GM18861 (cell line): Measurements from ENCODE around the gene ST14.

ENCODE experiments used
- ATAC-seq: cut with Tn5 transposase; IDR thresholded peaks from one replicate; pipeline ENCODE4 v1.9.1; 2021; ENCODE audit not compliant: unreplicated experiment

The ST14 gene

DNA sequence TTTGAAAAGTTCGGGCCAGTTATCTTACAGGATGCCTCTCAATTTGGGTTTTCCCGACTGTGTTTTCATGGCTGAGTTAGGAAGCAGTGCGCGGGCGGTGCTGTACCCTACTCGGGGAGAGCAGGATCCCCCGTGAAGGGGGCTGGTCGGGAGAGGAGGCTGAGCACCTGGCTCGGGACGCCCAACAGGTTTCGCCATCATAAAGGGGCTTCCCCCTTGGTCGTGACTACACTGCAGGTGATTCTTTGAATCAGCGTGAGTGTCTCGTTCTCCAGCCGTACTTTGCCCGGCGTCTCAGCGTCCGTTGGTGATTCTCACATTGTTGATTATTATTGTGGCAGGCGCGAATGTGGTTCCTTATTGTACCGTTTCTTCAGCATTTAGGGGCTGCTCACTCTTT, 46.6 kb downstream of the ST14 start:
- ATAC-seq = no peak

GRCh38 chr11:130208241-130209127, 48.9 kb downstream of the ST14 start:
- ATAC-seq = no peak

DNA sequence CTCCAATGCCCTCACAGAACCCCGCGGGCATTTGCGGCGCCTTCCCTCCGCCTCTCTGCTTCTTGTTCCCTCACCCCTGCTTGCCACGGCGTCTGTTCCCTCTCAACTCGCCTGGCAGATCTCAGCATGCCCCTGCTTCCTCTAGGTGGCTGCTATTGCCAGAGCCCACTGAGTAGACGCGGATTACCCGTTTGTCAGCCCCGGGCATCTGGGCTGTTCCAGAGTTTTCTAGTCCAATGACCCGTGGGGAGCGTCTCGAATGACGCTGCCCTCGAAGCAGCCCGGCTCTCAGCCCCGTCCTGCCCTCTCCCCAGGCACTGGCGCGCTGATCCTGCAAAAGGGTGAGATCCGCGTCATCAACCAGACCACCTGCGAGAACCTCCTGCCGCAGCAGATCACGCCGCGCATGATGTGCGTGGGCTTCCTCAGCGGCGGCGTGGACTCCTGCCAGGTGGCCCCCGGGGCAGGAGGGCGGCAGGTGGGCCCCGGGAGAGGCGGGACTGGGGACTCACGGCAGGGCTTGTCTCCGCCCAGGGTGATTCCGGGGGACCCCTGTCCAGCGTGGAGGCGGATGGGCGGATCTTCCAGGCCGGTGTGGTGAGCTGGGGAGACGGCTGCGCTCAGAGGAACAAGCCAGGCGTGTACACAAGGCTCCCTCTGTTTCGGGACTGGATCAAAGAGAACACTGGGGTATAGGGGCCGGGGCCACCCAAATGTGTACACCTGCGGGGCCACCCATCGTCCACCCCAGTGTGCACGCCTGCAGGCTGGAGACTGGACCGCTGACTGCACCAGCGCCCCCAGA, 49.7 kb downstream of the ST14 start:
- no peak for ATAC-seq

- ATAC-seq = no peak
These were observed 50.6 kb downstream of the ST14 start for GRCh38 chr11:130209954-130210854.

DNA sequence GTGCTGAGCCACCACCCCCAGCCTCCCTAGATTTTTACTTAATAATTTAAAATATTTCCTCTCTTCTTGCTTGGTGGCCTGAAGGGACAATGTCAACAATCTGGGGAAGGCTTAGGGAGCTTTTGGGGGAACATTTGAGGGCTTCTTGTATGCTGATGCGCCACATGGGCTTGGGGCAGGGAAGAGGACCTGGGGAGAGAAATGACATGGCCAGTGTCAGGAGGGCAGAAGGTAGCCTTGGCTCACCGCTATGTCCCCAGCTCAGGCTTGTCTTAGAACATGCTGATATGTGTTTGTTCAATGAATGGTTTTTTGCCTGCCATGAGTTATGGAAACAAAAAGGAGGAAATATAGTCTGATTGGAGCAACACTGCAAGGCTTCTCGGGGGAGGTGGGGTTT, 51.6 kb downstream of the ST14 start:
- no peak for ATAC-seq

- ATAC-seq = no peak
These were observed 52.3 kb downstream of the ST14 start for GRCh38 chr11:130211781-130212401.

DNA sequence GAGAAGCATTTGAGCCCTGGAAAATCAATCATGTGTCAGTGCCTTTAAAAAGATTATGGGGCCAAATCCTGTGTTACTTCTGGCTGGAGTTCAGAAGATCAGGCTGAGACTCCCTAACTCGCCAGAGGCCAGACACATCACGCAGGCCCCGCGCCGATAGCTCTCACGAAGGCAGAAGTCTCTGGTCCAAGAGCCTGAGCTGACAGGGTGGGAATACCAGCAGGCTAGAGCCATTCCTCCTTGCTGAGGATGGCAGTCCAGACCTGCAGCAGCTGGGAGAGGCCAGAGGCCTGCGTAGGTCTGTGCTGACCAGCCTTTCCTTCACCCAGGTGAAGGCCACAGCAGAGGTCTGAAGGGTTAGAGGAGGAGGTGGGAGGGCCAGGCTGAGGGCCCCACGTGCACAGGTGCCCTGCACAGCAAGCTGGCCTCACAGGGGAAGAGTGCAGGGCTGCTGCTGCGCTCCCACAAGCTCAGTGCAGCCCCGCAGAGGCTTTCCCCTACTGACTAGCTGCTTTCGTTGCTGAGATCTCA, 52.9 kb downstream of the ST14 start:
- ATAC-seq = no peak

DNA sequence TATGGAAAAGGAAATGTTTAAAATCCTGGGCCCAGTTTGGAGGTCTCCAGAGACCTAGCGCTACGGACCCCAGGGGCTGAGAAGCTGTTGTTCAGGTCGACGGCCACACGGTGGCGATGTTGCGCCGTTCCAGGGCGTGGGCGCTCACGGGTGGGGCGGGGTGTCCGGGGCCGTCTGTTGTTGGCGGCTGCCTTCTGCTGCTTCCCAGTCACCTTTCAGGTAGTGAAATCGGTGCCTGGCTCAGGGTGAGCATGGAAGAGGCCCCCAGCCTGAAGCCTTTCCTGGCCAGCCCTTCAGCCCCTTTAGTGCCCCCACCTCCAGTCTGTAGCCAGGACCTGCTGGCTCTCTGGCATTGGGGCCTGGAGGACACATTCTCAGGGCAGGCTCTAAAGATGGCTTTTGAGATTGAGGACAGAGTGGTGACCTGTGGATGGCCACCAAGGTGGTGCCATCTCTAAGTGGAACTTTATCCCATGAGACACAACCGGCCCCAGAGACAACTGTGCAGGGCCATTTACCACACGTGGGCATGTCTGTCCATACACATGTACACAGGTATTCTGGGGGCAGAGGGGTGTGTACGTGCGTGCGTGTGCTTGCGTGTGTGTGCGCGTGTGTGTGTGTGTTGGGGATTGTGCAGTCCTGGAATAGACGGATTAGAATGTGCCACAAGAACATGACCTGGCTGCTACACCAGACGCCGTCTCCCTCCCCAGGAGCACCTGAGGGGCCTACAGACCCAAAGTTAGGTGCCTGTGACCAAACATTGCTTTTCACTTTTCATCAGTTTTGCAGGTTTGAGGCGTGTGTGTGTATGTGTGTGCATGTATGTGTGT, 53.8 kb downstream of the ST14 start:
- ATAC-seq = peak; percentile 65

- no peak for ATAC-seq
These were observed 54.3 kb downstream of the ST14 start for GRCh38 chr11:130213979-130214281.

GRCh38 chr11:130214861-130215530, 55.4 kb downstream of the ST14 start:
- no peak for ATAC-seq

- no peak for ATAC-seq
These were observed 56.1 kb downstream of the ST14 start for GRCh38 chr11:130215531-130216220.

DNA sequence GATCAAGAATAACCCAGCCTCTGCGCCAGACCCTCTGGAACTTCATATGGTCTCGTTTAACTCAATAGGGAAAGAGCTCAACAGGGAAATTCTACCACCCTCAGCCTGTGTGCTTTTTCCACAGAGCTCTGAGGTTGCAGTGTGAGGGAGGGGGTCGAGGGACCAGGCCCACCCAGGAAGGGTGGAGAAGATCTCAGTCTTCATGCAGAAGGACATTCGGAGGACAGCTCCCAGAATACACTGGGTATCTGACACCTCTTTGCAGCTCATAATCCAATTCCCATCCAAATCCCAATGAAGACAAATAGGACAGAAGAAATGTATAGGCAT, 56.6 kb downstream of the ST14 start:
- ATAC-seq = no peak

- no peak for ATAC-seq
These were observed 57.1 kb downstream of the ST14 start for GRCh38 chr11:130216591-130217132.

DNA sequence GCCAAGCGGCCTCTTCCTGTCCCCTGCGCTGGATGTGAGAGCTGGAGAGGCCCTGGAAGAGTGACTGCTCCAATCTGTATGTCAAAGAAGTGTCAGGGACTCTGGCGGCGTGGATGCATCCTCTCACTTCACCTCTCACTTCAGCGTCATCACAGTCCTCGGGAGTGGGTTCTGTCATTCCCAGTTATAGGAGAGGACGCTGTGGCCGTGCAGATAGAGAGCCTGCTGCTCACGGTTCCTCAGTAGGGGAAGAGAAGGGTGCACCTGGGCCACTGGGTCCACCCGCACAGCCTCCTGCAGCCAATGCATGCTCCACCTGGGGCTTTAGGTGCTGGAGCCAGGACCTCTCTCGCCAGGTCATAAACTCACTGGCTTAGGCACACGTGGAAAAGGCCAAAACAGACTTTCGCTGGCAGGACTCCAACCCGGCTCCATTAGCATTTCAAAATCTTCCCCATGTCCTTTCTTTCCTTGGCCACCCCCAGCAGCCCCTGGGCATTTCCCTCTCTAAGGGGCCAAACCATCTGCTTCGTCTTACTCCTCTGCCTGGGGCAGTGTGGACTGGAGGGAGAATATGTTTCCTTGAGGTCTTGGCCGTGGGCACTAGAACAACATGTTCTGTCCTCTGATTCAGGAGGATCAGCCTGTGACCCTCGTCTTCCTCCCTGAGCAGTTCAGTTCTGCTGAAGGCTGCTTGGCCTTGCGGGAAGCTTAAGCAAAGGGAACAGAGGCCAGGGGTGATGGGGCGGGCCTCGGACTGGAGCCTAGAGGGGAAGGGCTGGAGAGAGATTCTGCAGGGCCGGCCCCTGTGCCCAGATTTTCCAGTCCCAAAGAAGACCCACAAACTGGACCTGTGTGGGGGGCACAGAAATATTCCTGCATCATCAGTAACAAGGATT, 57.8 kb downstream of the ST14 start:
- ATAC-seq = no peak

GRCh38 chr11:130218501-130219070, 59.0 kb downstream of the ST14 start:
- no peak for ATAC-seq

GRCh38 chr11:130219148-130219547, 59.6 kb downstream of the ST14 start:
- no peak for ATAC-seq
